ENCODE results near the gene KIAA0408. TPM values are rescaled to one million over a fixed set of nuclear protein-coding genes. Genes with fewer than 3 reads are reported as not detected.

The KIAA0408 gene
- total RNA-seq, 1 experiment from 2014 or later: 3.1 TPM

GRCh38 chr6:127506894-127507293 lies 47.7 kb upstream of the KIAA0408 start:
- no peak overlapping the region for H2BK15ac ChIP-seq (ENCODE audit: low read depth, low read length)

More at GRCh38 chr6:127506894-127507293, 47.7 kb upstream of the KIAA0408 start:
- Histone ChIP-seq H2AFZ (ENCODE audit: low read length) (no peak overlapping the region), H4K5ac (ENCODE audit: insufficient read length, low read depth, low read length) (no peak overlapping the region), H3K4me2 (ENCODE audit: insufficient read depth, insufficient read length, low read length) (no peak overlapping the region), H3K79me1 (ENCODE audit: insufficient read depth, low read depth, low read length, poor library complexity, severe bottlenecking) (peaks cover 2% of the 10 kb centered on the region), H2BK20ac (ENCODE audit: low read depth, low read length, poor library complexity, severe bottlenecking) (no peak overlapping the region), H3K14ac (ENCODE audit: insufficient read depth, low read length) (no peak overlapping the region), H2BK5ac (ENCODE audit: insufficient read length, low read length) (no peak overlapping the region), H3K56ac (ENCODE audit: insufficient read length, low read depth, low read length) (no peak overlapping the region), H3K9ac (ENCODE audit: extremely low read depth, insufficient read length, low read length) (no peak overlapping the region), H4K91ac (ENCODE audit: insufficient read length, low read depth, low read length) (no peak overlapping the region), H4K20me1 (ENCODE audit: control insufficient read depth, insufficient read depth, insufficient read length) (no peaks in the 10 kb centered on the region), H3T11ph (ENCODE audit: low read length) (no peak overlapping the region), H3K23ac (ENCODE audit: insufficient read length, low read depth, low read length) (no peak overlapping the region), H3K27ac (ENCODE audit: insufficient read length, low read depth, low read length) (no peak overlapping the region), H3K18ac (ENCODE audit: insufficient read length, low read depth, low read length) (no peak overlapping the region), H3K9me3 (ENCODE audit: control insufficient read depth, low read depth, low read length) (no peaks in the 10 kb centered on the region), H4K8ac (replicated peaks; ENCODE audit: insufficient read length, low read depth, low read length) (no peak overlapping the region), H3K4me1 (ENCODE audit: insufficient read depth, low read length) (no peaks in the 10 kb centered on the region), H3K79me2 (ENCODE audit: insufficient read depth, low read length) (no peaks in the 10 kb centered on the region), H2BK120ac (ENCODE audit: low read depth, low read length, poor library complexity, severe bottlenecking) (no peak overlapping the region), H3K27me3 (ENCODE audit: insufficient read depth, low read length) (no peaks in the 10 kb centered on the region), H2AK5ac (ENCODE audit: insufficient read length, low read length) (no peak overlapping the region), H2BK12ac (ENCODE audit: insufficient read length, low read depth, low read length) (no peak overlapping the region), H3K4ac (ENCODE audit: low read depth, low read length) (no peak overlapping the region), H3K23me2 (ENCODE audit: insufficient read length, low read depth, low read length, poor library complexity, severe bottlenecking) (no peaks in the 10 kb centered on the region)
- no CpG with 5 or more reads among the region's 1 CpG for WGBS (ENCODE audit: extremely low coverage, insufficient read length, low lambda C conversion rate)
- Mint-ChIP-seq H3K9me3 (no peaks in the 10 kb centered on the region), H3K4me3 (no peak overlapping the region), H3K36me3 (ENCODE audit: insufficient read depth in 1 of 3, low read depth in 3 of 3) (peaks cover 6 to 37% (median 21%) of the 10 kb centered on the region in 3 experiments; a peak in 6 of 7 replicates), H3K27me3 (ENCODE audit: low read depth) (no peaks in the 10 kb centered on the region), H3K4me1 (peaks cover 0 to 3% of the 10 kb centered on the region in 2 experiments; a peak in 3 of 4 replicates), H3K27ac (no peak overlapping the region)
- TF ChIP-seq CTCF (conservative IDR thresholded peaks at IDR 0.05): no peak
- no peak for DNase-seq

All from H9 (cell line).